Glomerular endothelial cell (primary cell): Measurements from ENCODE around the gene ZKSCAN5. TPM values are rescaled to one million over a fixed set of nuclear protein-coding genes. Genes with fewer than 3 reads are reported as not detected.

ENCODE experiments used
- DNase-seq: peaks from one replicate; pipeline ENCODE4 v3.0.0-alpha.2; 2011; ENCODE audit warnings: low read depth, low spot score; ENCODE audit errors: extremely low read depth
- total RNA-seq: library from RNA; depleted of rRNA; stranded (reverse); fragments of >200 nt; gene quantifications from 2 replicates; pipeline ENCODE4 v1.2.3, GENCODE V29; 2015

Gene ZKSCAN5
- total RNA-seq: 8.8 and 11.7 TPM in 2 replicates

DNA sequence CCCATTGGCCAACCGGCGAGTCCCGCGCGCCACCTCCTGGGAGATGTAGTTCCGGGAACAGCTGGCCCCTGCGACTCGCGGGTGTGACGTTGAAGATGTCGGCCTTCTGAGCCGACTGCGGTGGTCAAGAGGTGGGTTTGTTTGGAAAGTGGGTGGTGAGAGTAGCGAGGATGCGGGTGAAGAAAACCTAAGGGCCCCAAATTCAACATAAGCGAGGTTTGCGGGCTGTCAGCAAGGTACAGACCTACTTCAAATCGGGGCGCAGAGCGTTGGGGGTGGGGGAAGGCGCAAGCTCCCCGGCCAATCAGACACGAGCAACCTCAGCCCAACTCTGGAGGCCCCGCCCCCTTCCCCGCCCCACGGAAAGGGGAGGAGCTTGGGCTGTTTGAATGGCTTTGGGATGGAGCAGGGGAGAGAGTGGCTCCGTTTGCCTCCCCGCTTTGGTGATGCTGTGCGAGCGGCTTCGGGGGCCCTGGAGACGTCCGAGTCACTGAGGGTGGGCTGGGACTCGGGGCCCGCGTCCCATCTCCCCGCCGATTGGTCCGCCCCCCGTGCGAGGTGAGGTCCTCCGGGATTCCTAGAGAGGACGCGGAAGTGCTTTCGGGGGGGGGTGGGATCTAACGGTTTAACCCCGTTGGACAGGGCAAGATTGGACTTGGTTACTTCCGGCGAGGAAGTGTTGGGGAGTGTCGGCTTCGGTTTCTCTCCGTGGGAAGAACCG lies at the start of gene ZKSCAN5:
Gene ZKSCAN5, plus strand, starts transcription at position 60 of the 721 bp plus-strand sequence. CDS start 1,383 bp downstream, outside the sequence.
- DNase-seq: peak; percentile 75

DNA sequence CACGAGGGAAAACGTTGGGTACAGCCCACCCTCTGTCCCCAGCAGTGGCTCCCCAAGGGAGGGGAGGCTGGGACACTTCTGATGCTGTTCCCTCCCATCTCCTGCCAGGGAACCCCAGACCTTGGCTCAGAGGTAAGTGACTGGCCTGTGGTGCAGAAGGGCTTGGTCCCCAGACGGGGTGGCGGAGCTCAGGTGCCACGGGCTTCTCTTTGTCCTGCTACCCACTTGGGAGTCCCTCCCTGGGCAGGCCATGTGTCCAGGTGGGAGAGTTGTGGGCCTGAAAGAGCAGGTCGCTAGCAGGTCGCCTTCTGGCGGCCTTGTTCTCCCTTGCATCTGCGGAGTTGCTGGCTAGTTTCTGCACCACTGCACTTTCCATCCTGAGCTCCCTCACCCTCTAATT lies 48.6 kb upstream of the ZKSCAN5 start:
- DNase-seq: no peak

DNA sequence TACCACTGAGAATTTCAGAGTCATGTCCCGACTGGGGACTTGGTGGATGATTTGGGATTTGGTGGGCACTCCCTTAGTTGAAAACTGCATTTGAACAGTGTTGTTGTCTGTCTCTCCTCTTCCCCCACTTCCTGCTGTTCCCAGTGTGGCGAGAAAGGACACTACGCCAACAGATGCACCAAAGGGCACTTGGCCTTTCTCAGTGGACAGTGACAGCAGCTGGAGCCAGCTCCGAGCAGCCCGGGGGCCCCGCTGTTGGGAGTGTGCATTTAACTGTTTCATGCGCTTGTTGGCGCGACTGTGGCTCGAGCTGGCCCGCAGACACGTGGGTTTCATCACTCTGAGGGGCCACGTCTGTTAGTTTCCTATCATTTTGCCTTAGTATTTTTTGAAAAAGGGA lies 48.2 kb upstream of the ZKSCAN5 start:
- no peak for DNase-seq

DNA sequence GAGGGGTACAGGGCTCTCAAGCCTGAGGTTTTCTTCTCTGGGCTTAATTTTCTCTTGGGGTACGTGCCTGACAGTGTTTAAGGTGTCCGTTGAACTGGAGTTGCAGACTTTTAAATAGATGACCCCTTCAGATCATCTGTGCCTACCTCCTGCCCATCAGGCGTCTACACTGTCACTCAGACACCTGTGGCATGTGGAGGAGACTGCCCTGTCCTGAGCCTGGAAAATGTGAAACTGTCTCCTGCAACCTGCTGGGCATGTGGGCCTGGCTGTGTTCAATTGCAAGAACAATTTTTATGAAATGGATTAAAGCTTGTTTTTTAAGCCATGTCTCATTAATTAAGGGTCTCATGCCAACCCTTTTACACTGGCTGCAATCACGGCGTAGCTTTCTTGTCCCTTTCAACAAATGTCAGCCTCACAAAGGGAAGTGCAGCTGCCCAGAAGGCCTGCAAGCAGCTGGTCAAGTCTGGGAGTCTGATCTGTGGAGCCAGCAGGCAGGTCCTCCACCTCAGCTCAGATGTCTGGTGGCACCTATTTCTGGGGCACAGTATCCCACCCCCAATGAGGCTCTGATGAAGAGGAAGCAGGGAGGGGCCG lies 47.3 kb upstream of the ZKSCAN5 start:
- DNase-seq: no peak

DNA sequence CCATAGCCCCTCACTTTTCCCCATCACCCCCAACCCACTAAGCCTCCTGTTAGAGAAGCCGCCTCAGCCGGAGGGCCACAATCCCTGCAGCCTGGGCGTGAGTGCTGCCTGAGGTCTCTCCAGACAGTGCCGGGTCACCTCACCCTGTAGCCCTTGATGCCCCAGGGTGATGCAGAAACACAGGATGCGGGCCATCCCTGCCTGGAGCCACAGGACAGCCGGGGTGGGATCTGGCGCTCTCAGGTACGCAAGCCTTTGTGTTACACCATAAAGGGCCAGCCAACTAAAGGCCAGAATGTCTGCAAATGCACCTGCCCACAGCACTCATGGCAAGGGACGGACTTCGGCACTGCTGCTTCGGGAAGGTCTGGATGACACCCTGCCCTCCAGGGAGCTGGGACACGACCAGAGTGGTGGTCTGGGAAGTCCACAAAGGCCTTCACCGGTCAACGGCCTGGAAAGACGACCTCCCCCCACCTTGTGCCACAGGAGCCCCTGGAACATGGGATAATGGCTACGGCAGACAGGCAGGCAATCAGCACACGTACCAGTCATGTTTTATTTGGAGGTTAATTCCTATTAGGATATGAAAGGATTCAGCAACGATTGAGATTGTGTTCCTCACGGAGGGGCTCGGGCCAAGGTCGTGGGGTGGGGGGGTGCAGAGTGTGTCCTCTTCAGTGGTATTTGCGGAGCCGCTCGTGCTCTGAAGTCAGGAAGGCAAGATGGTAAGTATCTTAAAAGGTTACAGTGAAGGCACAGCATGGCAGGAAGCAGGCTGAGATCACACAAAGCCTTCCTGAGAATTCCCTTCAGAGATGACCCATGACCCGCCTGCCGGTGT lies 46.6 kb upstream of the ZKSCAN5 start:
- no peak for DNase-seq

DNA sequence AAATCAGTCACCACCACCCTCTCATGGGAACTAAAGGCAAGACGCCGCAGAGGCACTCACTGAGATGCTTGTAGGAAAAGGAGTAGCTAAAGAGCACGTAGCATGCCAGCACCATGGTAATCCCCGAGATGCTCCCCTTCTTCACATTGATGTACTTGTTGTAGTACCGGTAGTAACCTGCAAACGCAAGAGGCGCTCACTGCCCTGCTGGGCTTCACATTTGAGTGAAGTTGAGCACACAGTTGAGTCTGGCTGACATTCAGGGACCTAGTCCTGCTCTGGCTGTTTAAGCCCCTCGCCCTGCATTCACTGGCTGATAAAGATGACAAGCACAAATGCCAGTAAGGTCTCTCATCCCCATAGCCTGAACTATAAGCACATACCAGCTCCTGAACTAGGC lies 45.4 kb upstream of the ZKSCAN5 start:
- DNase-seq: no peak

DNA sequence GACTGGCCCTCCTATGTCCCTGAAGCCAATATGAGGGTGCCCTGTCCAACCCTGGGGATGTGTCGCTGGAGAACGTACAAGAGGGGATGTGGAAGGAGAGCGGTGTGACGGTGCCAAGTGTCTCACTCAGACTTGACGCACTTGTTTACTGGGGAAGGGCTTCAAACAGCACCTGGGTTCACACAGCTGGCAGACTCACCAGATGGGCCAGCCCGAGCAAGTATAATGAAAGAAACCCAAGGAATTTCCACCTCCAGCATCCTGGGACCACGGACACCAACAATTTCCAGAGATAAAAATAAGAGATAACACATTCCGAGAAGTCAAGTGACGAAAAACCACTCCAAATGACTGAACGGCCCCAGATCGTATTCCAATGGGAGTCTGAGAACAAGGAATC lies 43.8 kb upstream of the ZKSCAN5 start:
- no peak for DNase-seq

DNA sequence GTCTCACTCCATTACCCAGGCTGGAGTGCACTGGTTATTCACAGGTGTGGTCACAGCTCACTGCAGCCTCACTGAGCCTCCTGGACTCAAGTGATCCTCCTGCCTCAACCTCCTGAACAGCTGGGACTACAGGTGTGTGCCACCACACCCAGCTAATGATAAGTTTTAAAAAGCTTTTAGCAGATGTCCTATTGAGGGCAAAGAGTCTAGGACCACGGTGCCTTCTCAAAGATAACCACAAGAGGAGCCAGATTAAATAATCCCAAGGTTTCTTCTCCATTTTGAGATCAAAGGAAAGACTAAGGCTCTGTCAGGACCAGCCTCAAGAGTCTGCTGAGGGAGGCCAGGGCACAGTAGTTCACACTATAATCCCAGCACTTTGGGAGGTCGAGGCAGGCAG lies 43.2 kb upstream of the ZKSCAN5 start:
- no peak for DNase-seq

DNA sequence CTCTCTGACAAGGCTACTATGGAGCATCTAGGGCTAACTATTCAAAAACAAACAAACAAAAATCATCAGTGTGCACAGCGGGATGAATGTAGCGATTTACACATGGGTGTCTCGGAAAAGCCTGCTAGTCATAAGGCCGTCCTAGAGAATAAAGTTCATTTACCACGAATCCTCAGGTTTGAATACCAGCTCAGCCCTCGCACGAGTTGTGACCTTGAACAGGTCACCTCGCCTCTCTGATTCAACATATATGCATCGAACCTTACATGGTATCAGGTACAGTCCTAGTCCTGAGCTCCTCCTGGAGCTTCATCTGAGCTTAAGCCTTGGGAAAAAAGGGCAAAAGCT lies 39.1 kb upstream of the ZKSCAN5 start:
- no peak for DNase-seq

DNA sequence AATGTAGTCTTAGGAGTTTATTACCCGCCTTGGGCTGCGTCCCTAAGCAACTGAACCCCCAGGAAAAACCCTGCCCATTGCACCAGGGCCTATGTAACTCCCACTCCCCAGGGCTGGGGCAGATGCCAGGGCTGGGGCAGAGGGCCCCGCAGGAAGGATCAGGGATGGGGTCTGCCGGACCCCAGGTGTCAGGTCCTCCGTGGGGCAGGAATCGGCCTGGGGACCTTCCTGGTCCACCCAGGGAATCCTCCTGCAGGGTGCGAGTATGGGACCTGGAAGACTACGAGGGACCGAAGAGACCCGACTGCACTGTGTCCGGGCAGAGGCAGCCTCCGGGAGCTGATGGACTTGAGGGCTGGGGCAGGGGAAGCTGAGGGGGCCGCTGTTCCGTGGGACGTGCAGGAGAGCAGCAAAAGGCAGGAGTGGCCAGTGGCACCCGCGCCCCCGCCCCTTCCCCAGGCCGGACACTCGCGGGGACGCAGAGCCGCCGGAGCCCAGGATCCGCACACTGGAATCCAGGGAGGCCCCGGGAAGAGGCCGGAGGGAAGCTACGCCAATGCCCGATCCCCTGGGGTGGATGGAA lies 36.0 kb upstream of the ZKSCAN5 start:
- DNase-seq: no peak

DNA sequence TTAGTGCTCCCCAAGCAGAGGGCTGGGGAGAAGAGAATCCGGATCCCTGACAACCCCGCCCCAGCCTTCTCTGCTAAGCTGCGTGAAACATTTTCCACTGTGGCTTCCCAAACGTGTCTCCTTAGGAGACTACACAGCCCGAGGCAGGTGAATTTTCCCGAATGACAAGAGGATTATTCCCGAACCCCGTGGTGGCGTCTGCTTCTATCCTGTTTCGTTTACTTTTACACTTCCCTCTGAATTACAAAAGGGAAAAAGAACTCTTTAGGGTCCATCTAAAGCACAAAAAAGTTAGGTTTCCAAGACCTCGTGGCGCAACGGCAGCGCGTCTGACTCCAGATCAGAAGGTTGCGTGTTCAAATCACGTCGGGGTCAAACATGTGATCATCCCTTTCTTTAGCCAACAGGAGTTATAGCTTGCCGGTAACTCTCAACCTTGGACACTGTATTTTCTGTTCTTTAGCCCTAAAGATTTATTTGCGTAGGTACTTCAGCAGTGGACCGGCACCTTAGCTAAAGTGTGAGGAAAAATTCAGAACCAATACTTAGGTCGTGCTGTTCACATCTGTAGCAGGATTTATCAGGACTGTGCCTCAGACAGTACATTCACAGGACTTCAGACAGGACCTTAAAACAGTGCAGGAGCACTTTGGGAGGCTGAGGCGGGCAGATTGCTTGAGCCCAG lies 34.9 kb upstream of the ZKSCAN5 start:
- DNase-seq: no peak

DNA sequence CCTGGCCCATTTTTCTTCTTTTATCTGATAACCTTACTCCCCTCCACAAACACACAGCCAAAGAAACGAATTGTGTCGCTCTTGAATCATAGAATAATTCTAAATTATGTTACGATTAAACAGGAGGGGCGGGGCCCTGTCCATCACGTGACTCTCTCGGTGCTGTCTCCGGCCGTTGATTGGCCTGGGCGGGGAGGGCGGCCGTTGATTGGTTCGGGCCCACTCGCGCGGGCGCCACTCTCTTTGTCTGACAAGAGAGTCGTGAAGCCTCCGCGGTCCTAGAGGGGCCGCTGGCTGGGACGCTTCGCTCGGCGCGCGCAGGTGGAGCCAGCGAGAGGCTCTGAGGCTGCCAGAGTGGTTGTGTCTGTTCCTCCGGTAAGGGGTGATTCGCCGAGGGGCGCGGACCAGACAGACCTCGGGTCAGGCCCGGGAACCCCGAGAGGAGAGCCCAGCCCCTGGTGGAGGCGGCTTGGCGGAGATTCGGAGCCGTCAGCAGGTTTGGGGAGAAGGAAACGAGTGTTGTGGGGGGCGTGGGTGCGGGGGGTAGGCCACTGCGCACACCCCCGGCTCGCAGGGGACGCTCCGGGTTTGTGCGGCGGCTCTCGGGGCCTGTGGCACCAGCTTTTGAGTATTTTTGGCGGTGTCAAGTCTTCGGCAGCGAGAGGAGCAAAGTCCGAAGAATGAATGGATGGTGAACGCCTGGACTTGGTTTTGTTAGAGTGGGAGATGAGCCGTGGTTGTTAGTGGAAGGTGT lies 31.7 kb upstream of the ZKSCAN5 start, which contains the start of gene ZNF789:
Gene ZNF789, plus strand, starts transcription at position 330 of the 754 bp plus-strand sequence. CDS start 3,567 bp downstream, outside the sequence.
- peak; percentile 71 for DNase-seq

DNA sequence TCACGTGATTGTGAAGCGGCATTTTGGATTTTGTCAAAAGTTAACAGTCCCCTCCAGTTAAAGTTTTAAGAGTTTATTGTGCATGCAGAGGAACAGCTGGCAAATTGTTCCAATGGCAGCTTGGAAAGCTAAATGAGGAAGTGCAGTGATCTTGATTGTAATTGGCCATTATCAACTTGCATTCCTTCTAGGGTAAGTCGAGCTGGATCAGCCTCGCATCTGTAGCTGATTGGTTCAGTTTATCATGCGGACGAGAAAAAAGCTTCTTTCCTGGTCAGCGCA lies 31.2 kb upstream of the ZKSCAN5 start:
- peak; percentile 52 for DNase-seq

DNA sequence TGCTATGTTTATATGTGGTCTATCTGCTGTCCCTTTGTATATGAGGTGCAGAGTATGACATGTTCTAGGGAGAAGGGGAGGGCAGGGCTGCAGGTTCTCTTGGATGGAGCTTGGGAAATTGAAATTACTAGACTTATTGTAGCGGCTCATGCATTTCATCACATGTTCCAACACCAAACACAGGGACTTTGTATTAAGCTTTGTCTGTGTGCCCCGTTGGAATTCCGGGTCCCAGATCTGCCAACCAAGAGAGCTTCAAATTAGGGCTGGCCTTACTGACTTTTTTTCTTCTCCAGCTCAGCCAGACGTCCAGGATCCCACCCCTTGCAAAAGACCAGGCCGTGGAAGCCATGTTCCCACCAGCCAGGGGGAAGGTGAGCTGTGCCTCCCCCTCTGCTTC lies 28.4 kb upstream of the ZKSCAN5 start:
- no peak for DNase-seq

DNA sequence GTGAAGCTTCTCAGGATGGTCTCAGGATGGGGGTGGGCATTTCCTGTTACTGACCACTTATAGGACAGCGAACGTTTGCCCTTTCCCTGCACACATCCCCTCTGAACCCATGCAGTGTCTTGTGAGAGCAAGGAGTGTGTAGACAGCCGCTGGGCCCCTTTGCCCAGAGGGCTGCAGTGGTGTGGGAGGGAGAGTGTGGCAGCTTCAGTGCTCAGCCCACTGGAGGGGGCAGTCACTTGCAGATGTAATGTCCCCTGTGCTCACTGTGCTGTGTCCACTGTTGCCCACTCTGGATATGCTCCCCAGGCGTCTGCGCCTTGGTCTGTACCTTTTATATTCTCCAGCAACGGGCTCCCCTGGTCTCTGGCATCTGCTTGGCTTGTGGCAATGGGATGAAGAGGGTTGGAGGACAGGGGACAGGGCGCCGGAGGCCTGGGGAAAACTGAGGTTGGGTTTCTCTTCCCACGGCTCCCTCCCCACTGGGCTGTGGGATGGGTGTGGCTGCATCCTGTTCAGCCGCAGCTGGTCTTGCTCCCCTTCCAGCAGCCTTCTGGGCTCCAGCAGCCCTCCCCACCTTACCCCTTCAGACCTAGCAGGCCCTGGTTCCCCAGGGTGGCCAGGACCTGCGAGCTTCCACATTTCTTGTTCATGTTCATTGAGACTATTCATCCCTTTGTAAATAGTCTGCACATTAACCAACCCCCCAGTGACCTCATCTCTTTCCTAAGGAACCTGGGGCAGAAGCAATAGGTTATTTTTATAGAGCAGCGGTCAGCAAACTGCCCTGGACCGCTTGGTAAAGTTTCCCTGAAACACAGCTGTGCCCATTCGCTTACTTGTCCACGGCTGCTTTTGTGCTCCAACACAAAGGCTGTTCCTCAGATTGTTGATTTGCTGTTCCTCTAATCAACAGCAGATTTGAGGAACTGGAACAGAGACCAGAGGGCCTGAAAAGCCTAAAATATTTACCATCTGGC lies 25.7 kb upstream of the ZKSCAN5 start:
- DNase-seq: no peak

DNA sequence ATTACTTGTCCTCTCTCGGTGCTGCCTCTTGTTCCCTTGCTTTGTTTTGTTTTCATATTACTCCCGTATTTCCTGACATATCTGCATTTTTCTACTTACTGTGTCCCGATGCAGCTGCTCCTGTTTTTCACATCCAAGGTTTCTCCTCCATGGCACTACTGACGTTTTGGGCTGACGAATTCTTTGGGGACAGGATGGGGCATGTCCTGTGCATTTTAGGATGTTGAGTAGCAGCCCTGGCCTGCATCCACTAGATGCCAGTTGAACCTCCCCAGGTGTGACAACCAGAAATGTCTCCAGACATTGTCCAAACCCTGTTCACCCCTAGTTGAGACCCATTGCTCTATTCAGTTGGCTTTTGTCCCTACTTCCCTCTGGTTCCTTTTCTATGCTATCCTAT lies 19.4 kb upstream of the ZKSCAN5 start:
- no peak for DNase-seq

DNA sequence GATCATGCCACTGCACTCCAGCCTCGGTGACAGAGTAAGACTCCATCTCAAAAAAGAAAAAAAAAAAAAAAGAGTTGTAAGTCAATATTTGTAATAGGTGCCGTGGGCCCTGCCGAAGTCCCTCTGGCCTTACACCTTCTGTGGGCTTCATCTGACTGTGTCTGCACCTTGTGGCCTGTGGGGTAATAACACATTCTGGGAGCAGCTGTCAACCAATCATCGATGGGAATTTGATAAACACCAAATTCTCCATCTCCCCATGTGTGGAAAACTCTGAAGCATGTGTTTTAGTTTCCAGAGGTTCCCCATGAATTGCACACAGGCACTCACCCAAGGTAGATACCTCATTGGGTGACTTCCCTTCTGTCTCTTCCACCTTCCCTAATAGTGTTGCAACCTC lies 15.2 kb upstream of the ZKSCAN5 start:
- DNase-seq: no peak

DNA sequence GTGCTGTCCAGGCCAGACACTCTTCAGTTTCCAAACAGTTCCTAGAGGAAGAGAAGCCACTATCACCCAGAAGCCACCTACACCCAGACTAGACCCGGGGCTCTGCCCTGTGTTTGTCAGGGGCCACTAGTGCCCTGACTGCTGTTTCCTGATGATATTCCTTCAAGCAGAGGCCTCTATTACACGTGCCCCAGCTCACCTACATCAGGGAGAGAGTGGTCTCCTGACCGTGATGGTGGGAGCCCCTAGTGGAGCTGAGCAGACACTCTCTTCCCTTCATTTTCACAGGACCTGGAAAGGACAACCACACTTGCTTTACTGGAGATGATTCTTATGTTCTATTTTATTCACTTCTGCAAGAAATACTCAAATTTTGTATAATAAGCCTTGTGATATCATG lies 13.6 kb upstream of the ZKSCAN5 start:
- no peak for DNase-seq

DNA sequence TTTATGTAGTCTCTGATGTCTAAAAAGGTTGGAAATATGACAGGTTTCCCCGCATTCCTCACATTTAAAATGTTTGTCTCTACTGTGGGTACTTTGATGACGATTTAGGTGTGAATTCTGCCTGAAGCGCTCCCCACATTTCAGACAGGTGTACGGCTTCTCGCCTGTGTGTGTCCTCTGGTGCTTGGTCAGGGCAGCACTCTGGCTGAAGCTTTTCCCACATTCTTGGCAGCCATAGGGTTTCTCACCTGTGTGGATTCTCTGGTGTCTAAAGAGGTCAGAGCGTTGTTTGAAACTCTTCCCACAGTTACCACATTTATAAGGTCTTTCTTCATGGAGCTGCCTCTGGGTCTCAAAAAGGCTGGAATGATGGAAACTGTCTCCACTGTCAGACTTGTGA lies 10.6 kb upstream of the ZKSCAN5 start:
- no peak for DNase-seq
